GM23338 (cell line): Measurements from ENCODE around the gene DACT2. TPM values are rescaled to one million over a fixed set of nuclear protein-coding genes. Genes with fewer than 3 reads are reported as not detected.

ENCODE experiments used
- ATAC-seq: fragments of 200-7000 bp; cut with Tn5 transposase; 3 replicates; pipeline ENCODE4 v1.9.1; 2020
- DNase-seq: peaks from one replicate; pipeline ENCODE4 v3.0.0-alpha.2; 2015; ENCODE audit warnings: low spot score
- H2AFZ ChIP-seq: fragments of 200-600 bp; sonication (generic); 2 replicates; pipeline ENCODE4 v1.8.0; 2016; ENCODE audit warnings: antibody characterized with exemption, mild to moderate bottlenecking, moderate library complexity
- H3F3A ChIP-seq: fragments of 200-600 bp; sonication (generic); replicated peaks from 2 replicates; pipeline ENCODE4 v1.8.0; 2017; ENCODE audit warnings: antibody characterized with exemption, mixed run types, low read depth
- H3K27ac ChIP-seq: fragments of 200-600 bp; sonication (generic); 2 replicates; pipeline ENCODE4 v1.6.1; 2016; ENCODE audit warnings: low read depth
- H3K27me3 ChIP-seq: fragments of 200-600 bp; sonication (generic); 2 replicates; pipeline ENCODE4 v1.8.0; 2016; ENCODE audit warnings: mild to moderate bottlenecking, mixed run types, moderate library complexity; ENCODE audit not compliant: insufficient read depth
- H3K36me3 ChIP-seq: fragments of 200-600 bp; sonication (generic); 2 replicates; pipeline ENCODE4 v1.8.0; 2016; ENCODE audit warnings: mild to moderate bottlenecking; ENCODE audit not compliant: insufficient read depth
- H3K4me1 ChIP-seq: fragments of 200-600 bp; sonication (generic); 2 replicates; pipeline ENCODE4 v1.8.0; 2016; ENCODE audit warnings: mild to moderate bottlenecking, moderate library complexity; ENCODE audit not compliant: insufficient read depth
- H3K4me2 ChIP-seq: fragments of 200-600 bp; sonication (generic); 2 replicates; pipeline ENCODE4 v1.7.1; 2017; ENCODE audit warnings: mixed run types
- H3K4me3 ChIP-seq: fragments of 200-600 bp; sonication (generic); 2 replicates; pipeline ENCODE4 v1.6.1; 2016; ENCODE audit warnings: mixed run types
- H3K79me2 ChIP-seq: fragments of 200-600 bp; sonication (generic); replicated peaks from 2 replicates; pipeline ENCODE4 v1.8.0; 2017; ENCODE audit warnings: mild to moderate bottlenecking; ENCODE audit not compliant: insufficient read depth
- H3K9me2 ChIP-seq: fragments of 200-600 bp; sonication (generic); 2 replicates; pipeline ENCODE4 v1.8.0; 2017; ENCODE audit not compliant: insufficient read depth
- H4K20me1 ChIP-seq: fragments of 200-600 bp; sonication (generic); replicated peaks from 2 replicates; pipeline ENCODE4 v1.8.0; 2017; ENCODE audit warnings: mild to moderate bottlenecking; ENCODE audit not compliant: insufficient read depth
- H3K27ac Mint-ChIP-seq: 2 replicates; pipeline ENCODE4 v1.8.0; 2020; ENCODE audit warnings: inconsistent platforms, mild to moderate bottlenecking, moderate library complexity, mixed read lengths
- H3K27me3 Mint-ChIP-seq: 3 replicates; pipeline ENCODE4 v1.8.0; 2022; ENCODE audit warnings: low read depth, mild to moderate bottlenecking, moderate library complexity, mixed read lengths, inconsistent platforms; ENCODE audit not compliant: insufficient read depth, poor library complexity
- H3K36me3 Mint-ChIP-seq: 3 replicates; pipeline ENCODE4 v1.8.0; 2021; ENCODE audit warnings: low read depth, mild to moderate bottlenecking, inconsistent platforms, moderate library complexity, mixed read lengths
- H3K4me1 Mint-ChIP-seq: 3 replicates; pipeline ENCODE4 v1.8.0; 2020; ENCODE audit warnings: mild to moderate bottlenecking, inconsistent platforms, mixed read lengths
- H3K4me3 Mint-ChIP-seq: 3 replicates; pipeline ENCODE4 v1.8.0; 2021; ENCODE audit warnings: moderate library complexity, mild to moderate bottlenecking, inconsistent platforms, mixed read lengths
- H3K9me3 Mint-ChIP-seq: 3 replicates; pipeline ENCODE4 v1.8.0; 2020; ENCODE audit warnings: moderate library complexity, mild to moderate bottlenecking, inconsistent platforms, mixed read lengths
- CREB1 ChIP-seq: fragments of 250-450 bp; sonication (Bioruptor Pico); IDR thresholded peaks from 2 replicates; pipeline ENCODE4 v1.5.0; 2020; ENCODE audit warnings: low read depth, mild to moderate bottlenecking, moderate library complexity
- ETS1 ChIP-seq: IDR thresholded peaks from 2 replicates; pipeline ENCODE4 v1.6.1; 2016; ENCODE audit warnings: antibody characterized with exemption
- EZH2 ChIP-seq: fragments of 200-600 bp; sonication (generic); IDR thresholded peaks from one replicate; pipeline ENCODE4 v1.8.0; 2017; ENCODE audit warnings: antibody characterized with exemption, mild to moderate bottlenecking, low read depth; ENCODE audit not compliant: unreplicated experiment
- EZH2phosphoT487 ChIP-seq: fragments of 200-600 bp; sonication (generic); IDR thresholded peaks from one replicate; pipeline ENCODE4 v1.8.1; 2018; ENCODE audit warnings: antibody characterized with exemption; ENCODE audit not compliant: unreplicated experiment
- JUNB ChIP-seq: IDR thresholded peaks from one replicate; pipeline ENCODE4 v1.6.1; 2016; ENCODE audit warnings: antibody characterized with exemption; ENCODE audit not compliant: unreplicated experiment
- NANOG ChIP-seq: IDR thresholded peaks from 2 replicates; pipeline ENCODE4 v1.6.1; 2016; ENCODE audit warnings: antibody characterized with exemption, borderline replicate concordance
- POLR2AphosphoS5 ChIP-seq: IDR thresholded peaks from 2 replicates; pipeline ENCODE4 v1.6.1; 2016; ENCODE audit warnings: antibody characterized with exemption, low read depth
- REST ChIP-seq: IDR thresholded peaks from one replicate; pipeline ENCODE4 v1.6.1; 2018; ENCODE audit warnings: antibody characterized with exemption; ENCODE audit not compliant: unreplicated experiment
- STAT1 ChIP-seq: IDR thresholded peaks from one replicate; pipeline ENCODE4 v1.6.1; 2016; ENCODE audit warnings: antibody characterized with exemption; ENCODE audit not compliant: unreplicated experiment
- ZNF114 ChIP-seq: fragments of 250-450 bp; sonication (Bioruptor Pico); IDR thresholded peaks from 2 replicates; pipeline ENCODE4 v1.5.0; 2020; ENCODE audit warnings: mild to moderate bottlenecking, moderate library complexity
- ZNF331 ChIP-seq: fragments of 250-450 bp; sonication (Bioruptor Pico); IDR thresholded peaks from 2 replicates; pipeline ENCODE4 v1.5.0; 2020; ENCODE audit warnings: low read depth, mild to moderate bottlenecking, moderate library complexity
- polyA plus RNA-seq: library from polyadenylated mRNA; unstranded; fragments of >200 nt; fragmentation: Nextera tagmentation; extraction: Ambion mirVana; gene quantifications from 2 replicates; pipeline ENCODE4 v1.2.1, GENCODE V29; 2016
- total RNA-seq: library from RNA; depleted of rRNA; stranded (reverse); fragments of >200 nt; shearing (Covaris generic); gene quantifications from 2 replicates; pipeline ENCODE4 v1.2.3, GENCODE V29; 2014
- TF ChIP-seq, protein P1 (sequence below), 2 experiments: fragments of 200-600 bp in 1 of 2; sonication (generic) in 1 of 2; conservative IDR thresholded peaks; 2 replicates each; pipeline versions ENCODE4 v1.5.1 to v1.6.1; 2016 to 2017; ENCODE audit warnings: antibody characterized with exemption in 2 of 2, low read depth in 2 of 2, mild to moderate bottlenecking in 2 of 2, moderate library complexity in 1 of 2

Gene DACT2
- total and polyA plus RNA-seq, 2 experiments from 2014 or later: 1.8 to 10.6 TPM

DNA sequence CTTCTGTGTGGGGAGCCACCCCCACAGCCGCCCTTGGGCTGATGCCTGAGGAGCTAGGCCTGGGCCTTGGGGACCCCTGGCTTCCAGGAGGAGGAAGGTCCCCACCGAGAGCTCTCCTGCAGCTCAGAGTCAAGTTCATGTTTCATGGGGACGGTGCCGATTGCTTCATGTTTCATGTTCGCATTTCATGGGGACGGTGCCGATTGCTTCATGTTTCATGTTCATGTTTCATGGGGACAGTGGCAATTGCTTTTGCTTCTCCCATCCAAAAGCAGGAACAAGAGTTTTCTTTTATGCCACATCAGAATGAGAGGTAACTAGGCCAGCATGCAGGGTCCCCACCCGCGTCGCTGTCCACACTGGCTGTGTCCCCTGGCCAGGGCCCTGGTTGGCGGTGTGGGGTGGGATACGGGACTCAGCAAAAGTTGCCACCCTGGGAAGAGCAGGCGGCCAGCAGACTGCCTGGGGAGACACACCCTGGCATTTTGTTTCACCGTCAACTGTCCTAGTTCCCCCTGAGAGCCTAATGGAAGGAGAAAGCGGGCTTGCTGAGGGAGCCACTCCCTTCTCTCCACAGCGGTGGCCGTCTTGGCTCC, 46.0 kb downstream of the DACT2 start:
- Histone ChIP-seq H3K9me2 (no peaks in the 10 kb centered on the region), H3K27ac (no peak overlapping the region), H4K20me1 (no peaks in the 10 kb centered on the region), H3F3A (no peaks in the 10 kb centered on the region), H3K4me3 (no peak overlapping the region), H3K4me2 (no peak overlapping the region), H2AFZ (no peak overlapping the region), H3K79me2 (no peaks in the 10 kb centered on the region), H3K27me3 (no peaks in the 10 kb centered on the region), H3K36me3 (no peaks in the 10 kb centered on the region), H3K4me1 (0 out of 2 replicates have a peak, but pooled peaks cover 3% of the 10 kb centered on the region)
- ATAC-seq: peak; percentile 40; the same call in 2 of the 3 replicates
- H3K4me1 Mint-ChIP-seq: peaks cover 30% of the 10 kb centered on the region
- H3K9me3 Mint-ChIP-seq: no peaks in the 10 kb centered on the region
- TF ChIP-seq POLR2AphosphoS5: no peak
- TF ChIP-seq CREB1 (CRISPR knock-in tag): no peak
- TF ChIP-seq ZNF331 (CRISPR knock-in tag): no peak
- no peak for TF ChIP-seq STAT1
- no peak for TF ChIP-seq ETS1
- peaks cover 9% of the 10 kb centered on the region for H3K27me3 Mint-ChIP-seq
- no peak overlapping the region for H3K4me3 Mint-ChIP-seq
- no peak overlapping the region for H3K27ac Mint-ChIP-seq
- DNase-seq: no peak
- no peaks in the 10 kb centered on the region; the same call in 2 of the 3 replicates for H3K36me3 Mint-ChIP-seq

DNA sequence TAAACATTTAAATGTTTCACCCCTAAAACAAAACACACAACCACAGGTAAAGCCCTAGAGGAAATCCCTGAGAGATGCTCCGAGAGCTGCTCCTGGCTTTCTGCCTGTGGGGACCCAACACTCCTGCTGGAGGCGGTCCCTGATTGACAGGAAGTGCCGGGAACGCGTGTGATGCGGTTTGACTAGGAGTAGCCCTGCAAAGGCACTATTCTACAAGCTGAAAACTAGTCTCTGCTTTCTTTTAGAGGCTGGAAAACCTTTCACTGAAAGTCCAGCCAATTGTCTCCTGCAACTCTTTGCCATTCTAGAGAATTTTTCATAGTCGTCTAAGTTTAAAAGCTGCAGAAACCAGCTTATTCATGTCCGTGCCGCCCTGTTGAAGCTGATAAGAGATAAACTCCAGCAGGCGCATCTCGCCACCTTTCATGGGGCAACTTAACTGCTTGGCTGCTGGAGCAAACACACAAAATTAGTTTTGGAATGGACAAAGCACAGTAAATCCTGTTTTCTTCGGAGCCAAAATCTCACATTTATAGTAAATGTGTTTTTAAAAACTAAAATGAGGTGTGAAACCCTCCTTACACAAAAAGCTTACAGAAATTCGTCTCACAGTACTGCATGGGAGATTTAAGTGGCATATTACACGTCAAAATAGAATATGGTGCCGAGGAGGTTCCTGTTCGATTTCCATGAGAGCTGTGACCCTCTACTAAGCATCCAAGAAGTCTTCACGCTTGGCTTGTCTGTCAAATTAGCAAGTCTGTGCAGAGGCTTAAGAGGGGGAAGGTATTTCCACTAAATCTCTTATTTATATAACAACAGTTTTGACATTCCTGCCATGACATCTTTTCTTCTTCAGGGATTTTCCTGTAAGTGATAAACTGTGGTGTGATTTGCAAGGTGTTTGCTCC, 46.9 kb downstream of the DACT2 start:
- no peaks in the 10 kb centered on the region for H3F3A ChIP-seq
- no peaks in the 10 kb centered on the region; the same call in 2 of the 3 replicates for H3K36me3 Mint-ChIP-seq
- no peaks in the 10 kb centered on the region for H3K9me3 Mint-ChIP-seq

More for the DNA sequence above, 46.9 kb downstream of the DACT2 start:
- TF ChIP-seq NANOG: no peak
- TF ChIP-seq REST: no peak
- no peak for TF ChIP-seq EZH2phosphoT487
- no peak for TF ChIP-seq ZNF114 (CRISPR knock-in tag)
- no peak for TF ChIP-seq CREB1 (CRISPR knock-in tag)
- no peak for TF ChIP-seq POLR2AphosphoS5
- no peak for TF ChIP-seq EZH2
- TF ChIP-seq ETS1: no peak
- TF ChIP-seq, protein P1, sequence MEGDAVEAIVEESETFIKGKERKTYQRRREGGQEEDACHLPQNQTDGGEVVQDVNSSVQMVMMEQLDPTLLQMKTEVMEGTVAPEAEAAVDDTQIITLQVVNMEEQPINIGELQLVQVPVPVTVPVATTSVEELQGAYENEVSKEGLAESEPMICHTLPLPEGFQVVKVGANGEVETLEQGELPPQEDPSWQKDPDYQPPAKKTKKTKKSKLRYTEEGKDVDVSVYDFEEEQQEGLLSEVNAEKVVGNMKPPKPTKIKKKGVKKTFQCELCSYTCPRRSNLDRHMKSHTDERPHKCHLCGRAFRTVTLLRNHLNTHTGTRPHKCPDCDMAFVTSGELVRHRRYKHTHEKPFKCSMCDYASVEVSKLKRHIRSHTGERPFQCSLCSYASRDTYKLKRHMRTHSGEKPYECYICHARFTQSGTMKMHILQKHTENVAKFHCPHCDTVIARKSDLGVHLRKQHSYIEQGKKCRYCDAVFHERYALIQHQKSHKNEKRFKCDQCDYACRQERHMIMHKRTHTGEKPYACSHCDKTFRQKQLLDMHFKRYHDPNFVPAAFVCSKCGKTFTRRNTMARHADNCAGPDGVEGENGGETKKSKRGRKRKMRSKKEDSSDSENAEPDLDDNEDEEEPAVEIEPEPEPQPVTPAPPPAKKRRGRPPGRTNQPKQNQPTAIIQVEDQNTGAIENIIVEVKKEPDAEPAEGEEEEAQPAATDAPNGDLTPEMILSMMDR (conservative IDR thresholded peaks at IDR 0.05; ENCODE audit: low read depth in 2 of 2): no peak
- no peak for TF ChIP-seq ZNF331 (CRISPR knock-in tag)
- TF ChIP-seq JUNB: no peak
- no peaks in the 10 kb centered on the region for H3K36me3 ChIP-seq
- Mint-ChIP-seq H3K4me1 (peaks cover 30% of the 10 kb centered on the region), H3K27me3 (peaks cover 7% of the 10 kb centered on the region), H3K4me3 (no peak overlapping the region), H3K27ac (no peak overlapping the region)
- no peak overlapping the region for H3K4me2 ChIP-seq
- DNase-seq (peak; percentile 49), ATAC-seq (peak; percentile 51)
- peak overlapping the region; percentile 56; the same call in 1 of the 2 replicates for H2AFZ ChIP-seq
- H3K9me2 ChIP-seq: no peaks in the 10 kb centered on the region
- H4K20me1 ChIP-seq: no peaks in the 10 kb centered on the region
- H3K4me1 ChIP-seq: 0 out of 2 replicates have a peak, but pooled peaks cover 3% of the 10 kb centered on the region
- H3K79me2 ChIP-seq: no peaks in the 10 kb centered on the region
- no peak overlapping the region for H3K4me3 ChIP-seq
- H3K27me3 ChIP-seq: no peaks in the 10 kb centered on the region
- no peak overlapping the region for H3K27ac ChIP-seq
